Measurements from ENCODE around the gene CLIC4.

The CLIC4 gene

GRCh38 chr1:24865168-24865567 is 119.9 kb downstream of the CLIC4 start:
- no peak for DNase-seq (ENCODE audit: low read depth, low spot score)
- POLR2A ChIA-PET: no interaction called here
- no peak overlapping the region for H3K4me3 ChIP-seq (ENCODE audit: low read depth, low read length)
- TF ChIP-seq CTCF (IDR thresholded peaks at IDR 0.05; ENCODE audit: insufficient read depth, low read length, missing control alignments): no peak
- CTCF ChIA-PET: interaction anchor here (1.1 to 5.7 kb wide), 5 partner anchors 9 to 341 kb away, joined by 3 to 32 read pairs (median 3); no protein-coding TSS in a partner anchor

- no peak overlapping the region for H3K4me3 ChIP-seq (ENCODE audit: low read depth, low read length)
- TF ChIP-seq CTCF (IDR thresholded peaks at IDR 0.05; ENCODE audit: insufficient read depth, low read length, missing control alignments): no peak
- no peak for DNase-seq (ENCODE audit: low read depth, low spot score)
- ChIA-PET POLR2A (no interaction called here), CTCF (interaction anchor here (0.6 to 5.7 kb wide), 6 partner anchors 9 to 234 kb away, joined by 3 to 27 read pairs (median 3); no protein-coding TSS in a partner anchor)
These were observed 120.3 kb downstream of the CLIC4 start for GRCh38 chr1:24865587-24865986.

DNA sequence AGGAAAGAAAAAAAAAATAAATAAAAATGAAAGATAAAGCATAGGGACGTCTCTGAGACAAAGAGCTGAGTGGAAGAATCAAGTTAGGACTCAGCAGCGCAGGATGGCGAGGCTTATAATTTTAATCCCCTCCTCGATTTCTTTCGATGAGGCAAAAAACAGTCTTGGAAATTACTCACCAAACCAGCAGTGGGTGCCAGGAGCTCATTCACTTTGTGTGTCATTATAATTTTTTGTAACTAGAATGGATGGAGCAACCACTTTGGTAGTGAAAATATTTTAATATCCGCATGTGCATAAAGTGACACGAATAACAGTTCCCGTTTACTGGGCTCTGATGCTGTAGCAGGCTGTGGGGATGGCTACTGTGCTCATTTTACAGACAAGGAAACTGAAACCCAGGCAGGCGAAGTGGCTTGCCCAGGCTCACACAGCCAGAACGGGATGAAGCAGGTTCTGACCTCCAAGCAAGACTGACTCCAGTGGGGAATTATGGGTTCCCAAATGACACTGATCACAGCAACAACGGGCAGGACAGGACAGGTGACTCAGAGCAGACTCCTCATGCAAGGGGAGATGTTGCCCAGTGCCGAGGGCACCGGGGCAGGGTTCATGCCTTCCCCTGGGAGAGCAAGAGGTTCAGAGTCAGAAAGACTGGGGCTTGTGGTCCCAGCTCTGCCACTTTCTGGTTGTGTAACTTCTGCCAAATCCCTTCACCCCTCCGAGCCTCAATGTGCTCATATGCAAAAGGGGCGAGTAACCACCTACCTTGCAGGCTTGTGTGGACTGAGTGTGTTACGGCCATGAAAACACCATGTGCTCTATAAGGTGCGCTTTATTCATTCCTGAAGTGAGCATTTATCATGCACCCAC is 121.2 kb downstream of the CLIC4 start:
- ChIA-PET POLR2A (interaction anchor here (0.5 kb wide), 1 partner anchor 1698 kb away, joined by 3 read pairs; the partner anchor contains the start of gene LUZP1), CTCF (interaction anchor here (0.6 to 1.3 kb wide), 5 partner anchors 8 to 233 kb away, joined by 3 read pairs; no protein-coding TSS in a partner anchor)
- no peak for TF ChIP-seq CTCF (IDR thresholded peaks at IDR 0.05; ENCODE audit: insufficient read depth, low read length, missing control alignments)

DNA sequence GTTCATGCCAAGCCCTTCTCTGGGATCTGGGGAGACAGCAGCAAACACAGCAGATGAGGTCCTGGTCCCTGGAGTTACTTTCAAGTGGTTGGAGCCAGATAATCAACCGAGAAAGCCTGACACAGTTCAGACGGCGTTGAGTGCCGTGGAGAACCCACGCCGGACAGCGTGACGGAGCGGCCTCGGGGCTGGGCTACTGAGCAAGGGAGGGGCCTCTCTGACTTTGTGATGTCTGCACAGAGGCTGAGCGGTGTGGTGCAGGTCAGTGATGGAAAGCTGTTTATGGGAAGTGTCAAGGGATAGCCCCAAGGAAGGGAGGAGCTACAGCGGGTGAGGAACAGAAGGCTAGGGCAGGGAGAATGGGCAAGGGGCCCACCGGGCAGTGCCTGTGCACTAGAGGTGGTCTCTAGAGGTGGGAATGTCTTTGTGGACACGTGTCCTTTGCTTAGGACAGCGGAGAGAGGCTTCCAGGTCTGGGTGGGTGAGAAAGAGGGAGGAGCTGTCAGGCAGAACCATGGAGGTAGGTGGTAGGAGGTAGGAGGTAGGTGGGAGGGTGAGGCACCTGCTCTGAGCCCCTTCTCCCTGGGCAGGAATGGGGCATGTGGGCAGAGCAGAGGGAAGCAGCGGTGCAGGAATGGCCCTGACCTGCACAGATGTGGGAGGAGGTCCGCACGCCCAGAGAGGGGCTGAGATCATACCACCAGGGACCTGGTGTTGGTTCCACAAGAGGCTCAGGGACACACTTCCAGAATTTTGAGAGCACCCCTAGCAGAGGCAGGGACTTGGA is 122.0 kb downstream of the CLIC4 start:
- no peak for TF ChIP-seq CTCF (IDR thresholded peaks at IDR 0.05; ENCODE audit: insufficient read depth, low read length, missing control alignments)
- no peak for DNase-seq (ENCODE audit: low read depth, low spot score)
- H3K4me3 ChIP-seq (ENCODE audit: low read depth, low read length): no peak overlapping the region
- ChIA-PET CTCF (interaction anchor here (0.8 to 1.5 kb wide), 2 partner anchors 30 to 171 kb away, joined by 3 to 8 read pairs; no protein-coding TSS in a partner anchor), POLR2A (interaction anchor here (0.5 kb wide), 1 partner anchor 1699 kb away, joined by 3 read pairs; the partner anchor contains the start of gene LUZP1)

More for the DNA sequence above, 121.2 kb downstream of the CLIC4 start:
- no peak for DNase-seq (ENCODE audit: low read depth, low spot score)
- no peak overlapping the region for H3K4me3 ChIP-seq (ENCODE audit: low read depth, low read length)

DNA sequence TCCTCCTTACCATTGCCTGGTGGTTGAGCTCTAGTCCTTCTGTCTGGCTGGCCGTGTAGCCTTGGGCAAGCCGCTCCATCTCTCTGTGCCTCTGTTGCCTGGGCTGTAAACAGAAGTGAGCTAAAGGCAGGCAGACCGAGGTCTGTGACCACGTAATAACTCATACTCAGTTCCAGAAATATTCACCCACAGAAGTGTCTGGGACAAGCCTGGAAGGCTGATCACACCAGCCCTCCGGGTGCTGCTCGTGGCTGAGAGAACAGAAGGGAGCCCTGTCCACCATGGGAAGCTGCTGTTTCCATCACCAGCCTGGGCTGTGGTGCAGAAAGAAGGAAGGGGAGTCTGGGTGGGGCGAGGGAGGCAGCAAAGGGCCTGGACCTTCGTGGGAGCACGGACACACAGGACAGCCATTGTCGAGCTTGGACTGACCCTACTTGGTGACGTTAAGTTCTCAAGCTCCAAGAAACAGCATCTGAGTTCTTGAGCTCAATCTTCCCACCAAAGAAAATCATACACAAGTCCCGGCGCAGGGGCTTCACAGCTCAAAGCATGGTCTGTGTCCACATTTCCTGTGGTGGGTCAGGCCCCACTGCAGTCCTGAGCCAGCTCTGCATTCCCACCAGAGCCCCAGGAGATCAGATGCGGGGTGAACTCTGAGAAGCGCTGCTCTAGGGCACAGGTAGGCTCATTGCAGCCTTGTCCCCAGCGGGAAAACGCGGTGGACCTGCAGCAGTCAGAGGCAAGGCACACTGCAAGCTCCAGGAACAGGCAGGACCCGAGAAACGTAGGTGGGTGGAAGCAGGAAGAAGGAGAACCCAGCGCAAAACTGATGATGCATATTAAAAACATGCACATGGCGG is 123.0 kb downstream of the CLIC4 start:
- ChIA-PET CTCF (interaction anchor here (0.8 to 1.5 kb wide), 4 partner anchors 21 to 271 kb away, joined by 3 to 8 read pairs (median 3); no protein-coding TSS in a partner anchor), POLR2A (no interaction called here)
- no peak overlapping the region for H3K4me3 ChIP-seq (ENCODE audit: low read depth, low read length)
- DNase-seq (ENCODE audit: low read depth, low spot score): no peak
- TF ChIP-seq CTCF (IDR thresholded peaks at IDR 0.05; ENCODE audit: insufficient read depth, low read length, missing control alignments): no peak
